Measurements from ENCODE around the gene WBP1.
A peak's percentile ranks its signal among the peaks of the same experiment; 100 is the strongest.

Gene WBP1

DNA sequence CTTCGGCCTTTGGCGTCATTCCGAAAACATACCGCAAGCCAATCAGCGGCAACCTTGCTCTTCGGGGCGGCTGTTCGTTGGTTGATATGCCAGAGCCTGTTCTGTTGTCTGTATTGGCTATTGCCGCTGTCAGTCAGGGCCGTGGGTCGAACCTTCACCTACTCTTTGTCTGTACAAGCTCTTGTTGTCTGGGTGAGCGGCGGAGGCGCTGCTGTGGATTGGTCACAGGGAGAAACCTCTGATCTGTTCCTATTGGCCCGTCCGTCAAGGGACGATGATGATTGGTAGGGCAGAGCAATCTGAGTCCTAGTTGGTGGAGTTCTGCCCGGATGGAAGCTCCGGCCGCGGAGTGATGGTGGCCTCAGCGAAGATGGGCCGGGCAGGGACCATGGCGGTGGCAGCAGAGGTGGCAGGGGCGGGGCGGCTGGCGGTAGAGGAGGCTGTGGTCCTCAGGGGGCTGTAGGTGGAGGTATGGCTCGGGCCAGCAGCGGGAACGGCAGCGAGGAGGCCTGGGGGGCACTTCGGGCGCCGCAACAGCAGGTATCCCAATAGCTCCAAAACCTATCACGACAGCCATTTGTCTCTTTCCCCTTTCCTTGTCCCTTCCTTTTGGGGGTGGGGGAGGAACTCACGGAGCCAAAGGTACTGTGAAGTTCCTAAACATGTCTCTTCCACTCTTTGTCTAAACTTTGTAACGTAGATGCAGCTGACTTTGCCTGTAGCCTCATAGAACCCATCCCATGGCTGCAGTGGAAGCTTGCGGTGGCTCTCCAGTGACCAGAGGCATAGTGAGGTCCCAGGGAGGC, at the start of gene WBP1:
TSS of gene WBP1 (plus strand) at position 307 of the 806 bp plus-strand sequence. CDS start at position 472, 165 bp downstream.
- ChIA-PET POLR2A (ENCODE audit: low non-redundant PET) (interaction anchor here (0.8 to 1.0 kb wide), 2 partner anchors 13 to 18 kb away, joined by 3 to 5 read pairs; no protein-coding TSS in a partner anchor), CTCF (interaction anchor here (1.5 to 1.8 kb wide), 2 partner anchors 25 to 74 kb away, joined by 4 to 6 read pairs; partner anchors contain the start of genes CCDC142 and TTC31)
- DNase-seq (ENCODE audit: low spot score), result peak; percentile 99
- TF ChIP-seq, protein P1, sequence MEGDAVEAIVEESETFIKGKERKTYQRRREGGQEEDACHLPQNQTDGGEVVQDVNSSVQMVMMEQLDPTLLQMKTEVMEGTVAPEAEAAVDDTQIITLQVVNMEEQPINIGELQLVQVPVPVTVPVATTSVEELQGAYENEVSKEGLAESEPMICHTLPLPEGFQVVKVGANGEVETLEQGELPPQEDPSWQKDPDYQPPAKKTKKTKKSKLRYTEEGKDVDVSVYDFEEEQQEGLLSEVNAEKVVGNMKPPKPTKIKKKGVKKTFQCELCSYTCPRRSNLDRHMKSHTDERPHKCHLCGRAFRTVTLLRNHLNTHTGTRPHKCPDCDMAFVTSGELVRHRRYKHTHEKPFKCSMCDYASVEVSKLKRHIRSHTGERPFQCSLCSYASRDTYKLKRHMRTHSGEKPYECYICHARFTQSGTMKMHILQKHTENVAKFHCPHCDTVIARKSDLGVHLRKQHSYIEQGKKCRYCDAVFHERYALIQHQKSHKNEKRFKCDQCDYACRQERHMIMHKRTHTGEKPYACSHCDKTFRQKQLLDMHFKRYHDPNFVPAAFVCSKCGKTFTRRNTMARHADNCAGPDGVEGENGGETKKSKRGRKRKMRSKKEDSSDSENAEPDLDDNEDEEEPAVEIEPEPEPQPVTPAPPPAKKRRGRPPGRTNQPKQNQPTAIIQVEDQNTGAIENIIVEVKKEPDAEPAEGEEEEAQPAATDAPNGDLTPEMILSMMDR (conservative IDR thresholded peaks at IDR 0.05; ENCODE audit: low read depth), result no peak
- H3K27ac ChIP-seq, result peak within 1 kb of the TSS; percentile 98

DNA sequence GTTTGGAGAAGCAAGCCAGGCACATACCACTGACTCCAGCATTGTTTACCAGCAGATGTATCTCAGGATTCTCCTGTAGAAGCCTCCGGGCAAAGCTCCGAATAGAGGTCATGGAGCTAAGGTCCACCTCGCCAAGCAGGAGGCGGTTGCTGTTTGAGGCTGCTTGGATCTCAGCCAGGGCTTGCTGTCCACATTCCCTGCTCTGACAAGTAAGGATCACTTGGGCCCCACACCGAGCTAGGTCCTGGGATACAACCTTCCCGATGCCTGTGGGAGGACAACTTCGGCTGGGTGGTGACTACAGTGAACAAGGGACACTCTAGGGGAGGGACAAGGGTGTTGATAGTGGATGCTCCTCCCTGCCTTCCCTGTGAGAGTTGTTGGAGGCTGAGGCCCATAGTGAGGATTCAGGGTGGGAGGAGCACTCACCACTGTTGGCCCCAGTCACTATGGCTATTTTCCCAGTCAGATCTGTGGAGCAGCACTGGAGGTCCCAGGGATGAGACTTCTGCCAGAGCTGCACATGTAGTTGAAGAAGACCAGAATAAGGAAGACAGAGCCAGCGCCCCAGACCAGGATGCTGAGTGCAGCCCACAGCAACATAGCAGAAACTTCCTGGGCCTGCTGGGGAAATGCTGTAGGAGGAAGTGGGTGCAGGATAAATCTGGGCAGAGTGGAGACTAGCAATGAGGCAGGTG, 45.1 kb upstream of the WBP1 start:
- DNase-seq (ENCODE audit: low spot score), result no peak
- POLR2A ChIA-PET (ENCODE audit: low non-redundant PET), result no interaction called here
- TF ChIP-seq, protein P1 (conservative IDR thresholded peaks at IDR 0.05; ENCODE audit: low read depth), result no peak
- H3K27ac ChIP-seq, result no peak overlapping the region
- CTCF ChIA-PET, result no interaction called here

DNA sequence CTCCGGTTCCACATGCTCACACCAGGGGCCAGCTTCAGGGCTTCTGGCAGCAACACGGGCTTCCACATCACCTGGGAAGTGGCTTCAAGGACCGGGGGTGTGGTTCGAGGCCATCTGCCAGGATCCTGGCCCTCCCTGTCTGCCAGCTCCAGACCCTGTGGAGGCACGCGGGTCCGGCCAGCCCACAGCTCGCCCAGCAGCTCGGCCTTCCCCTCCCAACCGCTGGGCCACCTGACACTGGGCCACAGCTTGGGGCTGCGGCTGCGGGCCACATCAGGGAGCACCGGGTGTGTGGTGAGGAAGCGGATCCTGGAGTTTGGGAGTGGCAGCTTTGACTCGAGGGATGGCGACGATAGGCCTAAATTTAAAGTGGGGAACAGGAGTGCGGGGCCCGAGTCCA, 43.8 kb upstream of the WBP1 start:
- ChIA-PET CTCF (interaction anchor here (0.7 to 0.8 kb wide), 2 partner anchors 24 to 29 kb away, joined by 3 to 4 read pairs; no protein-coding TSS in a partner anchor), POLR2A (ENCODE audit: low non-redundant PET) (no interaction called here)
- no peak overlapping the region for H3K27ac ChIP-seq
- TF ChIP-seq, protein P1 (conservative IDR thresholded peaks at IDR 0.05; ENCODE audit: low read depth), result no peak
- no peak for DNase-seq (ENCODE audit: low spot score)

DNA sequence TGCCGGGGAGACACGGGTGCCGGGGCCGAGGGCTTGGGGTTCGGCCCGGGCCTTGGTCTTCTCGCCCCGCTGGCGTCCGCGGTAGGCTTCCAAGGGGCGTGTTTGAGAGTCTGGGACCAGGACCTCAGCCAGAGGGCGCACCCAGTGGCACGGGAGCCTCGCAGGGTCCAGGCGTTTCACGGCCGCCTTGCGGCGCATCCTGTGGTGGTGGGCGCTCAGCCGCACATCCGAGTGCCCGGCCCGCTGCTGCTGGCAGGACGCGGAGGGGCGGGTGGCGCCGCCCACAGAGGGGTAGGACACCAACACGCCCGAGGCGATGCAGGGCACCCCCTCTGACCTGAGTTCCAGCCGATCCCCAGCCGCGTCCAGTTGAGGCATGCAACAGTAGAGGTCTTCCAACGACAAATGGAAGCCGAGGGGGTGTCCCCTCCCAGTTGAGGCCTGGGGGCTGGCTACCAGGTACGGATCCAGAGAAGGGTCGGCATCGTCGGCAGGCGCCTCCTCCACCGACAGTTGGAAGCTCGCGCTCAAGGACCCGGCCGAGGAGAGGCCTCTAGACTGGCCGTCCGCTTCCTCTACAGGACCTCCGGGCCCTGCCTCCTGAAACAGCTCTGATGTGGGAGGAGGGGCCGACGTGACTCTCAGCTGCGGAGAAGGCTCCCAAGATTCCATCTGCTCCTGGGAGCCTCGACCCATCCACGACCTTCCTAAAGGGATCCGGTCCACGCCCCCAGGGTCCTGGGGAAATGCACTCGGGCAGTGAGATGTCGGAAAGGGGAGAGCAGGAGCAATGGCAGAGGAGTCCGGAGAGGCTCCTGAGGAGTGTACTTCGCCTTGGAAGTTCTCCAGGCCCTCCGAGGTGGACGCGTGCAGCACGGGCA, 43.1 kb upstream of the WBP1 start:
- TF ChIP-seq, protein P1 (conservative IDR thresholded peaks at IDR 0.05; ENCODE audit: low read depth), result no peak
- CTCF ChIA-PET, result interaction anchor here (0.7 kb wide), 1 partner anchor 30 kb away, joined by 4 read pairs; no protein-coding TSS in a partner anchor
- POLR2A ChIA-PET (ENCODE audit: low non-redundant PET), result no interaction called here
- DNase-seq (ENCODE audit: low spot score), result no peak
- no peak overlapping the region for H3K27ac ChIP-seq

DNA sequence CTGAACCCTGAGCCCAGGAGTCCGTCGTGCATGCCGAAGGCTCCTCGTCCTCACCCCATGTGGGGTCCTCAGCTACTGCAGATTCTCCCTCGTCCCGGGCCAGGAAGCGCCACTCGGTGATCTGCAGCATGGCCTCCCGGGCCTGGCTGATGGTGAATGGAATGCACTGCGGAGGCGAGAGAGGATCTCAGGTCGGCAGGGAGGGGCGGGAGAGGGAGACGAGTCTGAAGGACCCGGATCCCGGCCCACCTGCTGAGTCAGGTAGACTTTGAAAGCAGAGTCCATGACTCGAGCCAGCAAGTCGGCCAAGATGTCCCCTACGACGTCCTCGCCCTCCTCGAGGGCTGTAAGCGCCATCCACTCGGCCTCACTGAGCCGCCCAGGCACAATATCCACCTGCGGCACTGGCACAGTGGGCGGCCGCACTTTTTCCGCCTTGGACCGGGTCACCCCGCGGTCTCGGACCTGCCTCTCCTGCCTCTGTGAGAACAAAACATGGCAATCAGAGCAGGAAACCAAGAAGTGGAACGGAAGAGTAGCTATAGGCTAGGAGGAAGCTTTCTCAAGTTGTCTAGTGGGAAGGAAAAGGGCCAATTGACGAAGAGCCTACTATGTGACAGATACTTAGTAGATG, 42.4 kb upstream of the WBP1 start:
- TF ChIP-seq, protein P1 (conservative IDR thresholded peaks at IDR 0.05; ENCODE audit: low read depth), result no peak
- CTCF ChIA-PET, result no interaction called here
- no peak overlapping the region for H3K27ac ChIP-seq
- POLR2A ChIA-PET (ENCODE audit: low non-redundant PET), result no interaction called here
- DNase-seq (ENCODE audit: low spot score), result no peak

All from RWPE1 (cell line).